Subcutaneous adipose tissue (tissue), 4 donors: ENCODE data around the gene HOXB2. TPM values are rescaled to one million over a fixed set of nuclear protein-coding genes. Genes with fewer than 3 reads are reported as not detected.

ENCODE experiments used
- CTCF ChIP-seq: fragments of 450-650 bp; IDR thresholded peaks from one replicate; pipeline ENCODE4 v1.5.1; 2016; ENCODE audit warnings: low read depth, mild to moderate bottlenecking, control low read depth, antibody characterized with exemption, moderate library complexity
- total RNA-seq, 4 donors: library from RNA; depleted of rRNA; stranded (reverse); fragments of >200 nt; gene quantifications; one replicate each; pipeline ENCODE4 v1.1.0, GENCODE V29; 2016

Gene HOXB2
- total RNA-seq, 4 donors from 2014 or later, result 12.1 to 21.1 (median 13.7) TPM

GRCh38 chr17:48574505-48575065, 29.7 kb upstream of the HOXB2 start:
- no peak for TF ChIP-seq CTCF

GRCh38 chr17:48571826-48572417, 27.0 kb upstream of the HOXB2 start:
- no peak for TF ChIP-seq CTCF

- no peak for TF ChIP-seq CTCF
These were observed 26.3 kb upstream of the HOXB2 start for GRCh38 chr17:48571024-48571818.

- TF ChIP-seq CTCF, result no peak
These were observed 25.6 kb upstream of the HOXB2 start for GRCh38 chr17:48570325-48571023.

GRCh38 chr17:48569674-48570324, 24.9 kb upstream of the HOXB2 start:
- TF ChIP-seq CTCF, result no peak

GRCh38 chr17:48569240-48569582, 24.3 kb upstream of the HOXB2 start:
- TF ChIP-seq CTCF, result no peak
